Measurements from ENCODE around the gene PLCH2.

Gene PLCH2

DNA sequence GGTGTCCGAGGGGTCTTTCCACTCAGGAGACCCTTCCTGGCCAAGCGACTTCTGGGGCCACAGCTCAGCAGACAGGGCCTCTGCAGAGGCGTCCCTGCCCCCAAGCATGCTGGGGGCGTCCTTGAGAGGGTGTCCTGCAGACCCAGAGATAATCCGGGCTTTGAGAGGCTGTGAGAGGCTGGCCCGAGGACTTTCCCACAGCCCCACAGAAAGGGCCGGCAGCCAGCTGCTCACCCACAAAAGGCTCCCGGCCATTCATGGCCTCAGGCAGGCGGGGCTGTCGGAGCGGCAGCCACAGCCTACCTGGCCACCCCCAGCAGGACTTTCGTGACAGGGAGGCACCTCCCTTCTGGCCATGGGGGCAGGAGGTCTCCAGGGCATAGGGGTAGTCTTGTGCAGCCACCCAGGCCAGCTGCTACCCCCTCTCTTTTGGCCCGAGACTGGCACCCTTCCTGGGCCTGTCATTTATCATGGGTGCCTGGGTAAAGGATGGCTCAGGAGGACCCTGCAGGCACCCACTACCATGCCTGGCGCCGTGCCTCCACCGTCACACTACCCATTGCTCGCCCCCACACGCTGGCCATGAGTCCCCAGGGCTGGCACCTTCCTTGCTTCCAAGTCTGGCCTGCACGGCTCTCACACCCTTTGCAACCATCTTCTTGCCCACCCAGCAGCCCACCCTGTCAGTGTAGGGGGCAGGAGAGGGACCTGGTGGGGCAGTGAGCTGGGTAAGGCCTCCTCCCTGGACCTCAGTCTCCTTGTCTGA lies 69.0 kb downstream of the PLCH2 start:
- Histone ChIP-seq H3K79me2 (ENCODE audit: insufficient read depth, low read length) (no peaks in the 10 kb centered on the region), H4K20me1 (ENCODE audit: insufficient read depth, low read length) (no peaks in the 10 kb centered on the region), H3K27ac (ENCODE audit: low read depth, low read length, poor library complexity, severe bottlenecking) (no peak overlapping the region), H3K4me2 (ENCODE audit: low read length) (no peak overlapping the region), H2AFZ (ENCODE audit: low read length) (no peak overlapping the region), H3K9me2 (ENCODE audit: low read depth, low read length) (no peaks in the 10 kb centered on the region), H3K36me3 (ENCODE audit: insufficient read depth, low read length) (no peaks in the 10 kb centered on the region), H3K4me3 (ENCODE audit: low read depth, low read length, poor library complexity, severe bottlenecking) (no peak overlapping the region), H3K4me1 (ENCODE audit: insufficient read depth, low read length, severe bottlenecking) (peaks cover 34% of the 10 kb centered on the region), H3K9ac (ENCODE audit: low read length) (no peak overlapping the region), H3F3A (ENCODE audit: insufficient read depth, low read length) (no peaks in the 10 kb centered on the region), H3K27me3 (ENCODE audit: insufficient read depth, low read length) (no peaks in the 10 kb centered on the region), H3K9me3 (ENCODE audit: low read length) (no peaks in the 10 kb centered on the region)
- no peak for TF ChIP-seq EZH2 (IDR thresholded peaks at IDR 0.05; ENCODE audit: borderline replicate concordance, low read length)
- TF ChIP-seq, protein P1, sequence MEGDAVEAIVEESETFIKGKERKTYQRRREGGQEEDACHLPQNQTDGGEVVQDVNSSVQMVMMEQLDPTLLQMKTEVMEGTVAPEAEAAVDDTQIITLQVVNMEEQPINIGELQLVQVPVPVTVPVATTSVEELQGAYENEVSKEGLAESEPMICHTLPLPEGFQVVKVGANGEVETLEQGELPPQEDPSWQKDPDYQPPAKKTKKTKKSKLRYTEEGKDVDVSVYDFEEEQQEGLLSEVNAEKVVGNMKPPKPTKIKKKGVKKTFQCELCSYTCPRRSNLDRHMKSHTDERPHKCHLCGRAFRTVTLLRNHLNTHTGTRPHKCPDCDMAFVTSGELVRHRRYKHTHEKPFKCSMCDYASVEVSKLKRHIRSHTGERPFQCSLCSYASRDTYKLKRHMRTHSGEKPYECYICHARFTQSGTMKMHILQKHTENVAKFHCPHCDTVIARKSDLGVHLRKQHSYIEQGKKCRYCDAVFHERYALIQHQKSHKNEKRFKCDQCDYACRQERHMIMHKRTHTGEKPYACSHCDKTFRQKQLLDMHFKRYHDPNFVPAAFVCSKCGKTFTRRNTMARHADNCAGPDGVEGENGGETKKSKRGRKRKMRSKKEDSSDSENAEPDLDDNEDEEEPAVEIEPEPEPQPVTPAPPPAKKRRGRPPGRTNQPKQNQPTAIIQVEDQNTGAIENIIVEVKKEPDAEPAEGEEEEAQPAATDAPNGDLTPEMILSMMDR (IDR thresholded peaks at IDR 0.05; ENCODE audit: low read length) = no peak

DNA sequence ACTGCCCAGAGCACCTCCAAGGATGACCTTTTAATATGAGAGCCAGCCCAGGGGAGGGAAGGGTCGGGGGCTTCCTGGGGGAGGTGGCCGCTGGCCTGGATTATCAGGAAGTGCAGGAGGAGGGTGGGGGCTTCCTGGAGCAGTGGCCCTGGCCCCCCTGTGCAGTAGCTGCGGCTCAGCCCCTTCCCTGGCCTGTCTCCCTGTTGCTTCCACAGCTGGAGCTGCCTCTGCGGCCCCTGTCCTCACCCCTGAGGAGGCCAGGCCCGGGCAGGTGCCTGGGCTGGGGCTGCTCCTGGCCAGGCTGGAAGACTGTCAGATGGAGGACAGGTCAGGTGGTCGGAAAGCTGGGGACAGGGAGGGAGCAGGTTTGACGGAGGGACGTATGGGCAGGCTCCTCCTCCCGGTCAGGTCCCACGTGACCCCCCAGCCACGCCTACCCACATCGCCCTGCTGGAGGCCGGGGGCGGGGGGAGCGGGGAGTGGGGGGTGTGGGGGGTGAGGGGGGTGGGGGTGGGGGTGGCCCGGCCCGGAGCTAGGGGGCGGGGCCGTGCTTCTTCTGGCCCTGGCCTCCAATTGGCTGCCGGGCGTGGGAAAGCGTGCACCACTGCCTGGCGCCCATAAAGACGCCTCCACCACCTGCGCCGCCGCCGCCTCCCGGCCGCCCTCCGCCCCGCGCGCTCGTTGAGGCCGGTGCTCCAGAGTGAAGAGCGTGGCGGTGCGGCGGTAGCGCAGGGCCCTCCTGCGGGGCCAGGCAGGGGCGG lies 69.8 kb downstream of the PLCH2 start:
- H2AFZ ChIP-seq (ENCODE audit: low read length) = no peak overlapping the region
- no peaks in the 10 kb centered on the region for H3K27me3 ChIP-seq (ENCODE audit: insufficient read depth, low read length)
- H3K4me3 ChIP-seq (ENCODE audit: low read depth, low read length, poor library complexity, severe bottlenecking) = peak overlapping the region; percentile 67
- no peaks in the 10 kb centered on the region for H3K9me3 ChIP-seq (ENCODE audit: low read length)
- H3K9me2 ChIP-seq (ENCODE audit: low read depth, low read length) = no peaks in the 10 kb centered on the region
- H3K4me1 ChIP-seq (ENCODE audit: insufficient read depth, low read length, severe bottlenecking) = peaks cover 34% of the 10 kb centered on the region
- no peaks in the 10 kb centered on the region for H3K79me2 ChIP-seq (ENCODE audit: insufficient read depth, low read length)
- H3K36me3 ChIP-seq (ENCODE audit: insufficient read depth, low read length) = no peaks in the 10 kb centered on the region
- no peaks in the 10 kb centered on the region for H3F3A ChIP-seq (ENCODE audit: insufficient read depth, low read length)
- peak overlapping the region; percentile 60; the same call in 1 of the 2 replicates for H3K9ac ChIP-seq (ENCODE audit: low read length)
- TF ChIP-seq EZH2 (IDR thresholded peaks at IDR 0.05; ENCODE audit: borderline replicate concordance, low read length) = no peak
- TF ChIP-seq, protein P1 (IDR thresholded peaks at IDR 0.05; ENCODE audit: low read length) = no peak
- peak overlapping the region; percentile 77 for H3K4me2 ChIP-seq (ENCODE audit: low read length)
- no peaks in the 10 kb centered on the region for H4K20me1 ChIP-seq (ENCODE audit: insufficient read depth, low read length)
- H3K27ac ChIP-seq (ENCODE audit: low read depth, low read length, poor library complexity, severe bottlenecking) = no peak overlapping the region

DNA sequence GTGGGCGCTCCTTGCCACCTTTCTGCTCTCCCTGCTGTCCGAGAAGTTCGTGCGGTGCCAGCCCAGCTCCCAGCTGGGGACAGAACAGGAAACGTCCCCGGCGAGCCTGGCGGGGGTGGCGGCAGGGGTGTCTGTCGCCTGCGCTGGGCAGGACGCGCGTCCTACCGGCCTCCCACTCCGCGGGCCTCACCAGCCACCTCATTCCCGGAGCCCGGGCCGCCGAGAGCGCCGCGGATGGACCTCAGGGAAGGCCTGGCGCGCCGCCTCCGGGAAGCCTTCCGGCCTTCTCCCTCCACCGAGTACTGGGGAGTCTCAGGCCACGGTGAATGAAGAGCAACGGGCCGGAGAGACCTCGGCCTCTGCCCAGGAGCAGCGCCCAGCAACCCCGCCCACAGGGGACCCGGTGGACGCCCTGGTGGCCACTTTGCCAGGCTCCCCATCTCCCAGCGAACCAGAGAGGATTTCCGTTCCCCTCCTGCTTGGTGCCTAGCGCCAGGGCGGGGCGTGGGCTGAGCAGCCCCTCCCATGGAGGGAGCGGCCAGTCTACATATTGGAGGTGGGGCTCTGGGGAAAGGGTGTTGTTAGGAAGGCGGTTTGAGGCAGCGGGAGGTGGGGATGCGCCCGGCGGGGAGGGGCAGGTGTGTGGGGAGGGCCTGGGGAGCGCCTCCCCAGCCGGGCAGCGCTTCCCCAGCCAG lies 70.6 kb downstream of the PLCH2 start:
- Histone ChIP-seq H3K4me1 (ENCODE audit: insufficient read depth, low read length, severe bottlenecking) (peaks cover 34% of the 10 kb centered on the region), H3K9ac (ENCODE audit: low read length) (peak overlapping the region; percentile 60), H4K20me1 (ENCODE audit: insufficient read depth, low read length) (no peaks in the 10 kb centered on the region), H3K4me2 (ENCODE audit: low read length) (peak overlapping the region; percentile 77), H3K9me2 (ENCODE audit: low read depth, low read length) (no peaks in the 10 kb centered on the region), H3K27ac (ENCODE audit: low read depth, low read length, poor library complexity, severe bottlenecking) (peak overlapping the region; percentile 89), H3K36me3 (ENCODE audit: insufficient read depth, low read length) (no peaks in the 10 kb centered on the region), H3K4me3 (ENCODE audit: low read depth, low read length, poor library complexity, severe bottlenecking) (peak overlapping the region; percentile 67), H3K79me2 (ENCODE audit: insufficient read depth, low read length) (no peaks in the 10 kb centered on the region), H3K27me3 (ENCODE audit: insufficient read depth, low read length) (no peaks in the 10 kb centered on the region), H3K9me3 (ENCODE audit: low read length) (no peaks in the 10 kb centered on the region), H2AFZ (ENCODE audit: low read length) (no peak overlapping the region), H3F3A (ENCODE audit: insufficient read depth, low read length) (no peaks in the 10 kb centered on the region)
- TF ChIP-seq, protein P1 (IDR thresholded peaks at IDR 0.05; ENCODE audit: low read length) = no peak
- TF ChIP-seq EZH2 (IDR thresholded peaks at IDR 0.05; ENCODE audit: borderline replicate concordance, low read length) = no peak
